ENCODE measurements around the gene LRRC27.
"Not testable (repeated sequence)": the region's sequence is repeated elsewhere in the genome, so short reads cannot be mapped to it uniquely, and the experiment has no call there.

LRRC27 gene

DNA sequence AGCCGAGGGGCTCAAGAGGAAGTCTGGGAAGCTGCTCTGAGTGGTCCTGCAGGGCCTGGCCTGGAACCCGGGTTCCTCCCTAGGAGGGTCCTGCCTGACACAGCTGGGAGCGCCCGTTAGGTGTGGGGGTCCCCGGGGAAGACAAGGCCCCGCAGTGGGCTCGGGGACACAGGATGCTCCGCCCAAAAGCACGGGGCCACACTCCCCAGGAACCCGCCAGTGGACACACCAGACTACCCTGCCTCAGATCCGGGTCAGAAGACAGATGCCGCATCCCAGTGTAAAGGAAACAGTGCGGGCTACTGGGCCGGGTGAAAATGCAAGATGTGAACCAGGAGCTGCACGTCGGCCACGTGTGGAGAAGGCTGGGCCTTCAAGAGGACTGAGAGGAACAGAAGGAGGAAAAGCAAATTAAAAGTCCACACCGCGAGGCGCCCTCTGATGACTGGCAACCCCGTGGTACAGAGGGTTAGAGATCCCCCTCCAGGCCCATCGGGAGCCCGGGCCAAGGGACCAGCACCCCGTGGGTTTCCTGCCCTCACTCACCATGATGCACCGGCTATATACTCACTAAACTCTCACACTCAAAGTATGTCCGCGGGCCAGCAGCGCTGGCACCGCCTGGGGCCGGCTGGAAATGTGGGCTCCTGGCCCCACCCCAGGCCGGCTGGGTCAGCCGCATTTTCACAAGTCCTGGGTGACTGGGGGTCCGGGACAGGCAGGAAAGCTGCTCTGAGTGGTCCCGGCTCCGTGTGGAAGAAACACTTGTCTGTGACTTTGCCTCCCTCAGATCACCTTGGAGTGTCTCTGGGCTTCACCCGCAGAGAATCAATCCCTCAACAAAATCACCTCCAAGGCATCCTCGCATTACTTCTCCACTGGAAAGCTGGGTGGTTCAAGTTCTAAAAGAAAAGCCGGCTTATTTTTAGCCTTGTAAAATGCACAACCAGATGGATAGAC lies 30.3 kb upstream of the LRRC27 start:
- DNase-seq = no peak

DNA sequence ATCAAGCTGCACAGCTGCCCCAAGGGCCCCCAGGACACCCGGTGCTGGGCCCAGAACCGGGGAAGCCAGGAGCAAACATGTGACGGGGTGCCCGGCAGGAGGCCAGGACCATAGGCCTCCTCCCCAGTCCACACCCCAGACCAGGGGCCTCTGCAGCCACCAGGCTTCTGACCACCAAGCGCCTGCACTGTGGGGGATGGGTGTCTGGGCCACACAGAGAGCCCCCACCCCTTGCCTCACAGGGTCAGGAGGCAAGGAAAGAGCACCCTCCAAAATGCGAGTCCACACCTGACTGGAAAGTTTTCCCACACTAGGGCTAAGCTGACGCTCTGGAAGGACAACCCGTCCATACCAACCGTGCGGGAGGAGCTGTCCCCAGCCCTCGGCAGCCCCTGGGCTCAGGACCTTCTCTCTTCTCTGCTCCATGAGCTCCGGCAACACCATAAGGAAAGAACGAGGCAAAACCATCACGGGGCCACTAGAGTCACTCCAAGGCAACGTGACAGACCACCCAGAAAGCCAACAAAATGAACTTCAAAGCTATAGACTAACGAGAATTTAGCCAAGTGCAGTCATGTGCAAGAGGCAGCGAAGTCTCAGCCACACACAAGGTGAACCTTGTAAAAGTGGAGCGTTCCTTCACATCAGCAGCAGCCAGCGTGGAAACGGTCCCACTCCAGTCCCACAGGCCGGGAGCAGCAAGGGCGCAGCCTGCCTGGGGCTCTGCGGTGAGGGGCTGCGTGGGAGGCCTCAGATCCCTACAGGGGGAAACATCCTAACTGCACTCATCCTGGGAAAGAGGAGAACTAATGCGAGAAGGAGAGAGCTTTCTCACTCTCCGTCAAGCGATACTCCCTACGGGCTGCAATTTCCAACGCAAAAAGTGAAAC lies 29.3 kb upstream of the LRRC27 start:
- no peak for DNase-seq

DNA sequence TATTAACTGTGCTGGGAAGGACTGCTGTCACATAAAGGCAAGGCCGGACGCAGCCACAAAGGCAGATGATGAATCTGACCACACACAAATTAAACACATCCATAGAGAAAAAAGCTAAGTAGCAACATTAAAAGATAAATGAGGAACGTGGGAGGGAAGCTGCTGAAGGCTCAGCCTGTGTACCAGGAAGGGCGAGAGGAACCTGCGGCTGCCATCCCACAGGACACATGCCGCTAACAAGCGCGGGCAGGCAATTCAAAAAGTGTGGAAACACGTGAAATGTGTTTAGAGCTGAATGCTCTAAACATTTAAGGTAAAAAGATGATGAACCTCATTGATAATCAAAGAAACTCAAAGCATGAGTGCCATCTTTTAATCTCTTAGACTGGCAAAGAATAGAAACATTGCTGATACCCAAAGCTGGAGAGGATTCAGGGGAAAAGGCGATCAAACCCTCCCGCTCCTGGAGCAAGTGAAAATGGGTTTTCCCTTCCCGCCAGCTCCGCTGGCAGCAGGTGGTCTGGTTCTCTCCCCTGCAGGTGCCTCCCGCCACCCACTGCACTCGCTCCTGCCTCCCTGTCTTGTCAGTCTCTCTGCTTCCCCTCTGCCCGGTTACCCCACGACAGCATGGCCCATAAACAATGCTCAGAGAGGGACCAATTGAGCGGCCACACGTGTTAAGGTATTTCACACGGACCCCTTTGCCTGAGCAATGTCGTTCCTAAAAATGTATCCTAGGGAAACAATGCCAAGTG lies 28.5 kb upstream of the LRRC27 start:
- no peak for DNase-seq

DNA sequence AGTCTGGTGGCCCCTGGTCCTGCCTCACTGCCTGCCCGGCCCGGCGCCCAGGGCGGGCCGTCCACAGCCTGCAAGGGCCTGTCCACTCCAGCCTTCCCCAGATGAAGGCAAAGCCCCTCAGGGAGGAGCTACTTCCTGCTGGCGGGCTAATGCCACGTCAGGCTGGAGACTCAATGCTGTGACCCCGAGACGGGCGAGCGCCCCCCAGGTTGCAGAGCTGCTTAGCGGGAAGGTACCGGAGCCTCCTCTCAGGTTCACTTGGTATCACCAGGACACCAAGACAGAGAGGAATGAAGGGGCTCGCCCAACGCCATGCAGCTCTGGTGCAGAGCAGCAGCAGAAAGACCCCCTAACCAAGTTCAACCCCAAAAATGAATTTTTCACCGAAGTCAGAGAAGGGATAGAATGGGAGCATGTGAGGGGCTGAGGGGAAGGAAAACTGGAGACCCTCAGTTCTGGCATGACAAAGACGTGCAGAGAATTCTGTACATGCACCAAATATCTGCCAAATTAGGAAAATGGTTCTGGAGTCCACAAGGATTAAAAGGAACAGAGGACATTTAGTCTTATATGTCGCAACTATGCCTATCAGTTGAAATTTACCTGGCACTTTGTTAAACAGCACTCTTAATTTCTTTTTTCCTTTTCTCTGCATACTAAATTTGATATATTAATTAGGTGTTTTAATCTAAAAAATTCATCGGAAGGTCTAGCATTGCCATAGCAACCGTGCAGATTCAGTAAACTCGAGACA lies 27.1 kb upstream of the LRRC27 start:
- DNase-seq = no peak

DNA sequence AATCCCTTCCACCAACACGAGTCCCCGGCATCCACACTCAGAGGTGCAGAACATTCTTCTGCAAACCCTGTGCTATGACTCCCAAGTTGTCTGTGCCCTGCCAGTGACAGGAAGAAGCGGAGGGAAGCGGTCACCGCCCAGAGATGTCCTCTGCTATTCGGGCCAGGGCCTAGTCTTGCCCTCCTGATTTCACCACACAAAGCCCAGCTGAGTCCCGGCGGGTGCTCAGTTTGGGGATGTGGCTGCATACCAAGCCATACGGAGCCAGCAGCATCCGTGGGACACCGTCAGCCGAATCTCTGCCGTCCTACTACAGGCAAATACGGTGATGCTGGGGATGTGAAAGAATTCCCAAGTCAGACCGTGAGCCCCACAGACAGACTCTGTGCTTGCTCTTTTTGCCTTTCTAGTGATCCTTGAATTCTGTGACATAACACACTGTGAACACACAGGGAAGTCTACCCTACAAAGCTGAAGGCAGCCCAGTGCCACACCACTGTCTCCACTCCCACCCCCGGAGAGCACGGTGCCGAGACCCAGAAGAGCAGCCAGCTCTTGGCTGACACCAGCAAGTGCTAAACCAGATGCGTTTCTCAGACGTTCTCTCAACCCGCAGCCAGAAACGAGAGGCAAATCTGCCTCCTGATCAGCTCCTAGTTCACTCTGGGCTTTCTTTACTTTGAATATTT lies 26.2 kb upstream of the LRRC27 start:
- no peak for DNase-seq

DNA sequence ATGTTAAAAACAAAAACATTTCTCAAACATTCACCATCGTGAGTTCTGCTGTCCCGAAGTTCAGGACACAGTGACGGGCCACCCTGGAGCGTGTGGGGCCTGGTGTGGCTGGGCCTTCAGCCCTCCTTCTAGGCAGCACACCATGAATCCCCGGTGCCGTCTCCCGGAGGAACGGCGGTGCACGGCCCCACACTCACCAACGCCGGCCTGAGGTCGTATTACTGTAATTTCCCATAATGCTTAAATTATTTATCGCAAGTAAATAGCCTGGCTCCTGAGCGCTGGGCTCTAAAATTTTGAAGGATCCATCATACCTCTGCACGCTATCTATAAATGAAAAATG lies 25.7 kb upstream of the LRRC27 start:
- no peak for DNase-seq

DNA sequence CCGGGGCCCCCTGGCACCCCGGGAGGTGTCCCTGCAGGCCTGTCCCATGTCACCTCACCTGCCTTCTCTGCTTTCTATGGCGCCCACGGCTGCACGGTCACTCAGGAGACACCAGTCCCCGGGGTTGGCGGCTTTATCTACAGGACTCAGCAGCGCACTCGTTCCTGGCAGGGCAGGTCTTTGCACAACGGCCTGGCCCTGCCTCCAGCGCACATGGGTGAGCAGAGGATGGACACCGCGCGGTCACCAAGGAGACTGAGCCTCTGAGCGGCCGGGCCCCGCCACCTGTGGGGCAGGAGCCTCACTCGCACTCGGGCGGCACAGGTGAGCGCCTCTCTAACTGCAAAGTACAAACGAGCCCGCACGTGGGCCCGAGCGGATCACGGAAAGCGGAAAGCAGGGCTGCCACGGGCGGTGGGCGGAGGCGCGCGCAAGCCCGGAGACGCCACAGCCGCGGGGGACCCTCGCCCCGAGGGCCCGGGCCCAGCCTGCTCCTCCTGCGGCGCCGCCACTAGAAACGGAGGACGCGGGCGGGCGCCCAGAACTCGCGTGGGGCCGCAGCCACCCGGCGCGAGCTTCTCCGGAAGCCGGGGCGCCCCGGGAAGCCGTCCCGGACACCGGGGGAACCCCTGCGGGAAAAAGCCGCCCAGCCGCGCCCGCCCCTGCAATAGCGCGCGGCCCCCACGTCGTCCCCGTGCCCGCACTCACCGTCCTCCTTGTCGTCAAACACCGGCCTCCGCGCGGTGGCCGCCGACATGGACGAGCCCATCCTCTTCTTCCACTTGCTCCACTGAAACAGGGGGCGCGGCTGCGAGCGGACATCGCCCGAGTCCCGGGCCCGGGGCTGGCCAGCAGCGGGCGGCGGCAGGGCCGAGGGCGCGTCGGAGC lies 24.9 kb upstream of the LRRC27 start:
- no peak for DNase-seq

DNA sequence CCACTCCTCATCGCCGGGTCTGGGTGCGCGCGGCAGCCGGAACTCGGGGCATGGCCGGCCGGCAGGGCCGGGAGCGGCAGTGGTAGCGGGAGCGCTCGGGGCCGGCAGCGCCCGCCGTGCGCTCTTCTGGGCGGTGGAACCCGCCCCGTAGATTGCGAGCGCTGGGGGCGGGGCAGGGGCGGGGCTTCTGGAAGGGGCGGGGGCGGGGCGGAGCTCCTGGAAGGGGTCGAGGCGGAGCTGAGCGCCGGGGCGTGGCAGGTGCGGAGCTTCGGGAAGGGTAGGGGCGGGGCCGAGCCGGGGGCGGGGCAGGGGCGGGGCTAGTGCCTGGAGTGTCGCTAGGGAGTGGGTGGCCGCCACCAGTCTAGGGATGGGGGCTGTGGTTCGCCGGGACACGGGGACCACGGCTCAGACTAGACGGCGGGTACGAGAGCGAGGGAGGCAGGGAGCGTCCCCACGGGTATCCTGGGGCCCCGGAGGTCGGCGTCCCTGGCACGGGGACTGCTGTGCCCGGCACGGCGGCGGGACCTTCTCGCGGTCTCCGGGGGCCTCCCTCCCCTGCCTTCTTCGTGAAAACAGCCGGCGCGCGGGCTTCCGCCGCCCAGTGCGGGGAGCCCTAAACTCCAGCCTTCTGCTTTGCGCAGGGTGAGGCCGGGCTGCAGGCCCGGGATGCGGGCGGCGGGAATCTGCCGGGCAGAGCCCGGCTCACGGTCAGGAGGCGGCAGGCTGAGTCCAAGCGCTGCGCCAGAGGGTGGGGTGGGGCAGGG lies 24.0 kb upstream of the LRRC27 start, which contains the start of gene STK32C:
Gene STK32C (minus strand): TSS at position 128 of the 764 bp plus-strand sequence. CDS start 117 bp downstream, at position 11.
- DNase-seq = peak; percentile 71 to 77

DNA sequence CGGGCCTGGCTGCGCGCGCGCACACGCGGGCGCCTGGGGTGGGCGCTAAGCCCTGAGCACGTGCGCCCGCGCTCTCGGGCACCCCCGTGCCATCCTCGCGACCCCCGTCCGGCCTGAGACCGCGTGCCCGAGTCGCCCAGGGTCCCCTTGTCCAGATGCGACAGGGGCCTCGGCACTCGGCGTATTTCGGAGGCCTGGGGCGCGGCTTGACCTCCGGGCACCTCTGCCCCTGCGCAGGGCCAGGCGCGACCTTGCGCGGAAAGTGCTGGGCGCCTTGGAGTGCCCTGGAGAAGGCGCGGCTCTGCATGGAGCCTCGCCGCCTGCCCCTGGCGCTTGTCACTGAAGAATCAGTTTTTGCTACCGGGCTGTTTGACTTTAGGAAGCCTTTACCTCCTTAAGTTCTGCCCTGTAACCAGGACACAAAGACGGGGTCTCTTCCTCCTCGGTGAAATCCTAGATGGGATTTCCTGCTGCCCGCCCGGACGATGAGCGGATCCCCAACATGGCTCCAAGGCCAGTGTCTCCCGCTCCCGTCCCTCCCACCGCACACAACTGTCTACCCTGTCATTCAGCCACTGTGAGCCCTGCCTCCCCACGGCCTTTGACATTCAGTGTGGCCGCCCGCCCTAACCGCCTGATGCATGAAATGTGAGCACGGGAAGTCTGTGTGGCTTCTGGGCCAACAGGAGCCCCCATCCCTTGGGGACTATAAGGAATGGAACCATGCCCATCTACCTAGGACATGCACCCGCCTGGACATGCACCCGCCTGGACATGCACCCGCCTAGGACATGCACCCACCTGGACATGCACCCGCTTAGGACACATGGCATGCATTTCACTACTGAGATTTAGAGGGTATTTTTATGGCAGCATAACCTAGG lies 23.2 kb upstream of the LRRC27 start:
- no peak for DNase-seq

DNA sequence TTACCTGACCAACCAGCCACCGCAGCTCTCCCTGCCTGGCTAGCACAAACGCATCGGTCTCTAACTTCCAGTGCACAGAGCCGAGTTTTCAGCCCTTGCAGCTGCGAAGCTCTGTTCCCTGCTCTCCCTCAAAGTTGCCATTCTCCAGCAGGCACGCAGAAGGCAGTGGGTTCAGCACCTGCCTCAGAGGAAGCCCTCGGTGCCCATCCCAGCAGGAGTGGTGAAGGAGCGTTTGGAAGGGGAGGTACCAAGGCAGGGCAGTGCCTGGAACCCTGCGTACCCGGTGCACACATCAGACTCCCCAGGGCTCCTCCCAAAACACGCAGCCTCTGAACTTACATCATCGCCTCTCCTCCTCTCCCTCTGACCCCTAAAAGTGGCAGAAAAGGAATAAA lies 22.5 kb upstream of the LRRC27 start:
- no peak for DNase-seq

DNA sequence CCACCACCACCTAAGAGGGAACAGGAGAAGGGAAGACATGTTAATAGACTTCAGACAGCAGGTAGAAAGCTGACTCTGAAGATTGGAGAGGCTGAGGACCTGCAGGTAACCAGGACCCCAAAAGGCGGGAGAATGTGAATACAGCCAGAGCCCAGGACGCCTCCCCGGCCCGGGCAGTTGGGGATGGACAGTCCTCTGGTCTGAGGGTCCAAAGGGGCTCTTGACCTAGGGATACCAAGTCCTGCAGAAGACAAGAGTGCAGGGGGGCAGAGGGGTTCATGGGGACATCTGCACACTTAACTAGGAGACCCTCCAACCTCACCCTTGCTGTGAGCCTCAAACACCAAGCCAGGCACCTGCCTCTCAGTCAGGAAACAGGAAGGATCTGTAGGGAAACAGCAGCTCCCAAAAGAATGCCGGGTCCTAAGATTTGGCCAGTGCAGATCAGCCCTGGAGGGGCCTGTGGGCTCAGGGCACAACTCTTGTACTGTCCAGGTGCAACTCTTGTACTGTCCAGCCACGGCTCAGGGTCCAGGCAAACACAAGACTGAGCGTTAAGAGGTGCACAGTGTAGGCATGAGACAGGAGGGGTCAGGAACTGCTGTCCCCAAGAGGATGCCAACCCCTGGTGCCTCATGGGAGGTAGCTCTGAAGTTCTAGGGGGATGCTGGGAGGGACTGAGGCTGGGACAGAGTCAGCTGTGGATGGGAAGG lies 22.0 kb upstream of the LRRC27 start:
- DNase-seq = no peak

DNA sequence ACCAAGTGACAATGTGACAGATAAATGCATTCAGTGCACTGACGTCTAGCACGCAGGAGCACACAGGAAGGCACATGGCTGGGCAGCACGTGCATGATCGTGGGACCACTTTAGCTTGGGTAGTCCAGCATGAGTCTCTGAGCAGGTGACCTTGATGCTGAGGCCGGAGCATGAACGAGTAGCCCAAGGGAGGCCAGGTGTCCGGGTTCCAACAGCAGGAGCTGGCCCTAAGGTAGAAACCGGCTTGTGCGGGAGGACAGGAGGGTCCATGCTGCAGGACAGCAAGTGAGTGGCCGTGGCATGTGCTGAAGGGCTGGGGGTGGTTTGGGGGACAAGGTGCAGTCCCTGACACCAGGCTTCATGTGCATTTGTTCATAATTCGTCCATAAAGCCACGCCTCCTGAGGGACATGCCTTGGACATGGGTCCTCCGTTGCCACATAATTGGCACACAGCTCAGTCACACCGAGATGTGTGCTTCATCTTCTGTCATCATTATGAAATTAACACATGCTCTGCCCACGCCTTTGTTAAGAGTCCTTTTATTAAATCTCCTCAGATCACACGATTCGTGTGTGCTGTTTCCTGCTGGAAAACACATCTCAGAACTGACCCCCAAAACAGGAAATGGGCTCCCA lies 21.2 kb upstream of the LRRC27 start:
- no peak for DNase-seq

DNA sequence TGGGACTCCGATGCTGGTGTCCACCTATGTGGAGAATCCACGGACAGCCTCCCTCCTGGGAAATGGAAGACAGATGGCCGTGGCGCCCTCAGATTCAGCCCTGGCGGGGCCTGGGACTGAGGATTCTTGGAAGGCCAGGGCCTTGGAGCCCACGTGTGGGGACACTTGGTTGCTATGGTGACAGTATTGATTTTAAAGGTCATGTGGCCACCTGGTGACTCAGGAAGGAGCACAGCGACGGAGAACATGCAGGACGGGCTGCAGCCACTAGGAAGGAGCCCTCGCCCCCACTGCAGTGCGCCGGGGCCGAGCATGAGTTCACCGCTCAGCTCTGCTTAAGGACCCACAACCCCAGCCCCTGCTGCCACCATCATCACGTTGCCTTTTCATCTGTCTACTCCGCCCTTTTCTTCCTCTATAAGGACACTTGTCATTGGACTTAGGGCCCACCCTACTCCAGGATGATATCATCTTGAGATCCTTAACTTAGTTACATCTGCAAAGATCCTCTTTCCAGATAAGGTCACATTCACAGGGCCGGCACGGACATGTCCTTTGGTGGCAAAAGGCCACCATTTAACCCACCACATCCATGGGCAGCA lies 20.6 kb upstream of the LRRC27 start:
- DNase-seq = no peak

DNA sequence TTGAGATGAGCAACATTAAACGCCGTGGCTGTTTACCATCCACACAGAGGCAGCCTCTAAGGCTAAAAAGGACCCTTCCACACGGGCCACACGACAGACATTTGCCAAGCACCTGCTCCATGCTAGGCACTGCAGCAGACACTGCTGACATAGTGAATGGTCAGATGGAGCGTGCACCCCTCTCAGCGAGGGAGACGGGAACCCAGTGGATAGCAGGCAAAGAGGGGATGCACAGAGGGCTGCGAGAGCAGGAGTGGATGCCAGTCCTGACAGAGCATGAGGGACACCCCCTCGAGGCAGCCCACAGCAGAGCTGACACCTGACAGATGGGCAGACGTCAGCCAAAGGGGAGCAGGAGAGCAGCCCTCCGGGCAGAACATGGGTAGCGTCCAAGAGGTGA lies 18.7 kb upstream of the LRRC27 start:
- no peak for DNase-seq

DNA sequence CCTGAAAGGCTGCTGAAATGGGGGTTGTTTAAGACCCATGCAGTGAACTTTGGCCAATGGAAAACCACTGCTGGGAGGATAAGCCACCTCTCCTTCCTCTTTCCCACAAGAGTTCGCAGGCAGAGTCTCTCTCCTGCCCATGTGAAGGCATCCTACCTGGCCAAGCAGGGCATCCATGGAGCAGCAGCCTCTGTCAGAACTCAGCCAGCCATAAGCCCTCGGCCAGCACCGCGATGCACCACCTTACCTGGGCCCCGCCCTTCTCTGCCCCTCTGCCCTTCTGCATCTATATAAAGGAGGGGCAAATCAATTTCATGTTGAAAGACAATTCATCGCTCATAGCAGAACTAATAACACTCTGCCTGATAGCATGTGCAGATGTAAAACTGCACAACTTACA lies 18.1 kb upstream of the LRRC27 start:
- no peak for DNase-seq

DNA sequence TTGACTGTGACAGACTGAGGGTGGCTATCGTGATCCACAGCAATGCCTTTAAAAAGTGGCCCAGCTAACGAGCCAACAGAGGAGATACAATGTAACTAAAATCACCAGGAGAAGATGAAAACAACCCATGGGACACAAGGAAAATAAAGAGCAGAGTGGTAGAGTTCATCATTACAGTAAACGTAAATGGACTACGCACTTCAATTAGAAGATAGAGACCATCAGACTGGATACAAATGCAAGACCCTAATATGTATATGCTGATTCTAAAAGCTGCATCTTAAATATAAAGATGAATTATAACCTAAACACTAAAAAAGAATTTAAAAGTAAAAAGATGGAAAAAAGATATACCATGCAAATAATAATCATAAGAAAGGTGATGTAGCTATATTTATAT lies 17.7 kb upstream of the LRRC27 start:
- DNase-seq = no peak

DNA sequence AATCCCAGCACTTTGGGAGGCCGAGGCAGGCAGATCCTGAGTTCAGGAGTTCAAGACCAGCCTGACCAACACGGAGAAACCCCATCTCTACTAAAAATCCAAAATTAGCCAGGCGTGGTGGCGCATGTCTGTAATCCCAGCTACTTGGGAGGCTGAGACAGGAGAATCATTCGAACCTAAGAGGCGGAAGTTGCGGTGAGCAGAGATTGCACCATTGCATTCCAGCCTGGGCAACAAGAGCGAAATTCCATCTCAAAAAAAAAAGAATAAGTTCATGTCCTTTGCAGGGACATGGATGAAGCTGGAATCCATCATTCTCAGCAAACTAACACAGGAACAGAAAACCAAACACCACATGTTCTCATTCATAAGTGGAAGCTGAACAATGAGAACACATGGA lies 17.1 kb upstream of the LRRC27 start:
- DNase-seq = not testable (repeated sequence)

Data from AML-193 (cell line).